SK-N-SH (cell line): ENCODE measurements around the gene TMEM248. TPM values are rescaled to one million over a fixed set of nuclear protein-coding genes. Genes with fewer than 3 reads are reported as not detected.
"Not testable (repeated sequence)": the region's sequence is repeated elsewhere in the genome, so short reads cannot be mapped to it uniquely, and the experiment has no call there.

ENCODE experiments used
- CTCF ChIA-PET: fragments of 300-600, 350-600 bp; formaldehyde crosslinking; extraction: SDS; loops from one replicate; lab custom pipeline; 2021; lab: Yijun Ruan, JAX
- POLR2A ChIA-PET: fragments of 350-600 bp; sonication (Branson Sonifier 250); formaldehyde crosslinking; extraction: SDS; loops from one replicate; lab custom pipeline; 2020; ENCODE audit warnings: antibody characterized with exemption, inconsistent platforms; lab: Yijun Ruan, JAX
- DNase-seq: peaks from one replicate; pipeline ENCODE4 v3.0.0; 2012
- H2AFZ ChIP-seq: fragments of 200-600 bp; sonication (generic); 2 replicates; pipeline ENCODE4 v1.8.1; 2016; ENCODE audit warnings: antibody characterized with exemption, mild to moderate bottlenecking, low read depth
- H3F3A ChIP-seq: fragments of 200-600 bp; sonication (generic); replicated peaks from 2 replicates; pipeline ENCODE3; 2016; ENCODE audit warnings: antibody characterized with exemption, mild to moderate bottlenecking; ENCODE audit not compliant: insufficient read depth
- H3K27ac ChIP-seq, 2 experiments: fragments of 200-500 bp in 1 of 2; fragments of 200-600 bp in 1 of 2; sonication (Bioruptor generic) in 1 of 2; sonication (generic), shearing (Covaris generic) in 1 of 2; 2 replicates each; pipeline versions ENCODE4 v1.5.1 to v1.6.1; 2014 to 2016; ENCODE audit warnings: low read depth in 2 of 2, inconsistent platforms in 1 of 2, low read length in 1 of 2, mild to moderate bottlenecking in 1 of 2, mixed read lengths in 1 of 2
- H3K27me3 ChIP-seq: fragments of 200-600 bp; sonication (generic), shearing (Covaris generic); 2 replicates; pipeline ENCODE4 v1.6.1; 2016; ENCODE audit warnings: mixed run types; ENCODE audit not compliant: insufficient read depth
- H3K36me3 ChIP-seq, 2 experiments: fragments of 200-500 bp in 1 of 2; fragments of 200-600 bp in 1 of 2; sonication (Bioruptor generic) in 1 of 2; sonication (generic) in 1 of 2; replicated peaks in 1 of 2; 2 replicates each; pipeline versions ENCODE3 to v1.5.1; 2014 to 2016; ENCODE audit warnings: low read length in 1 of 2, mild to moderate bottlenecking in 1 of 2; ENCODE audit not compliant: insufficient read depth in 2 of 2, control insufficient read depth in 1 of 2
- H3K4me1 ChIP-seq, 2 experiments: fragments of 200-500 bp in 1 of 2; fragments of 200-600 bp in 1 of 2; sonication (Bioruptor generic) in 1 of 2; sonication (generic), shearing (Covaris generic) in 1 of 2; 2 replicates each; pipeline versions ENCODE4 v1.5.1 to v1.6.1; 2014 to 2016; ENCODE audit warnings: low read depth in 1 of 2, low read length in 1 of 2, mixed run types in 1 of 2; ENCODE audit not compliant: insufficient read depth in 2 of 2, control insufficient read depth in 1 of 2
- H3K4me2 ChIP-seq: fragments of 200-600 bp; sonication (generic), shearing (Covaris generic); 2 replicates; pipeline ENCODE4 v1.6.1; 2017; ENCODE audit warnings: mixed run types
- H3K4me3 ChIP-seq, 2 experiments: fragments of 200-500 bp in 1 of 2; fragments of 200-600 bp in 1 of 2; sonication (Bioruptor generic) in 1 of 2; sonication (generic), shearing (Covaris generic) in 1 of 2; 2 replicates each; pipeline versions ENCODE4 v1.5.1 to v1.8.1; 2014 to 2016; ENCODE audit warnings: low read depth in 2 of 2, inconsistent platforms in 1 of 2, low read length in 1 of 2, mild to moderate bottlenecking in 1 of 2, mixed read lengths in 1 of 2, moderate library complexity in 1 of 2
- H3K79me2 ChIP-seq: fragments of 200-600 bp; sonication (generic); 2 replicates; pipeline ENCODE4 v1.8.1; 2017; ENCODE audit warnings: mild to moderate bottlenecking; ENCODE audit not compliant: insufficient read depth
- H3K9ac ChIP-seq: fragments of 200-600 bp; sonication (generic); 2 replicates; pipeline ENCODE4 v1.6.1; 2017; ENCODE audit warnings: mixed run types
- H3K9me2 ChIP-seq: fragments of 200-600 bp; sonication (generic); 2 replicates; pipeline ENCODE4 v1.6.1; 2017; ENCODE audit warnings: mixed run types
- H3K9me3 ChIP-seq: fragments of 200-600 bp; sonication (generic); 2 replicates; pipeline ENCODE4 v1.6.1; 2017; ENCODE audit warnings: mixed run types, mild to moderate bottlenecking, moderate library complexity
- H4K20me1 ChIP-seq: fragments of 200-600 bp; sonication (generic); 2 replicates; pipeline ENCODE4 v1.6.1; 2017; ENCODE audit warnings: mild to moderate bottlenecking, mixed run types; ENCODE audit not compliant: insufficient read depth
- EP300 ChIP-seq, 2 experiments: IDR thresholded peaks; 2 replicates each; pipeline versions ENCODE4 v1.4.0 to v1.6.1; 2012; ENCODE audit warnings: borderline replicate concordance in 1 of 2, low read depth in 1 of 2, low read length in 1 of 2
- FOSL2 ChIP-seq: IDR thresholded peaks from 2 replicates; pipeline ENCODE4 v1.4.0; 2012; ENCODE audit warnings: low read depth, mild to moderate bottlenecking, moderate library complexity, borderline replicate concordance
- FOXJ3 ChIP-seq: sonication (generic); formaldehyde crosslinking; IDR thresholded peaks from 2 replicates; pipeline ENCODE4 v1.5.1; 2020; ENCODE audit warnings: mild to moderate bottlenecking, missing genetic modification reagents
- MXI1 ChIP-seq: IDR thresholded peaks from 2 replicates; pipeline ENCODE4 v1.6.1; 2012; ENCODE audit warnings: mild to moderate bottlenecking, low read depth, low read length, improper control_type of control experiment
- NFIC ChIP-seq: IDR thresholded peaks from 2 replicates; pipeline ENCODE4 v1.4.0; 2012; ENCODE audit warnings: borderline replicate concordance
- RAD21 ChIP-seq: IDR thresholded peaks from 2 replicates; pipeline ENCODE4 v1.6.1; 2012; ENCODE audit warnings: mild to moderate bottlenecking, low read length
- RCOR1 ChIP-seq: fragments of 150-350 bp; IDR thresholded peaks from 2 replicates; pipeline ENCODE4 v1.6.1; 2017; ENCODE audit warnings: antibody characterized with exemption, low read length
- SMC3 ChIP-seq: IDR thresholded peaks from 2 replicates; pipeline ENCODE4 v1.6.1; 2012; ENCODE audit warnings: low read depth, low read length, improper control_type of control experiment
- TAF1 ChIP-seq: IDR thresholded peaks from 2 replicates; pipeline ENCODE4 v1.6.1; 2012; ENCODE audit warnings: low read depth, mild to moderate bottlenecking, low read length, moderate library complexity, borderline replicate concordance
- YY1 ChIP-seq: IDR thresholded peaks from 2 replicates; pipeline ENCODE4 v1.4.0; 2012; ENCODE audit warnings: low read depth, mild to moderate bottlenecking
- WGBS: methylation state at CpG from one replicate; pipeline ENCODE4 v1.1.6; 2017; ENCODE audit warnings: low lambda C conversion rate; 5-methylcytosine and 5-hydroxymethylcytosine counted together
- polyA plus RNA-seq, 3 experiments: library from polyadenylated mRNA; depleted of rRNA; stranded (reverse); fragments of >200 nt; gene quantifications; 2 replicates each; pipeline ENCODE4 v1.2.3, GENCODE V29; 2012
- TF ChIP-seq, protein P1 (sequence below): fragments of 150-350 bp; IDR thresholded peaks from 2 replicates; pipeline ENCODE4 v1.6.1; 2017; ENCODE audit warnings: antibody characterized with exemption, low read length, low read depth, borderline replicate concordance
- TF ChIP-seq, protein P2 (sequence below): IDR thresholded peaks from 2 replicates; pipeline ENCODE4 v1.6.1; 2012; ENCODE audit warnings: mild to moderate bottlenecking, low read depth, low read length, moderate library complexity
- TF ChIP-seq, protein P3 (sequence below): IDR thresholded peaks from 2 replicates; pipeline ENCODE4 v1.4.0; 2012; ENCODE audit warnings: low read depth, borderline replicate concordance

The TMEM248 gene
- polyA plus RNA-seq, 1 of the 3 experiments (the other 2 are of a cell fraction) = 185 TPM

DNA sequence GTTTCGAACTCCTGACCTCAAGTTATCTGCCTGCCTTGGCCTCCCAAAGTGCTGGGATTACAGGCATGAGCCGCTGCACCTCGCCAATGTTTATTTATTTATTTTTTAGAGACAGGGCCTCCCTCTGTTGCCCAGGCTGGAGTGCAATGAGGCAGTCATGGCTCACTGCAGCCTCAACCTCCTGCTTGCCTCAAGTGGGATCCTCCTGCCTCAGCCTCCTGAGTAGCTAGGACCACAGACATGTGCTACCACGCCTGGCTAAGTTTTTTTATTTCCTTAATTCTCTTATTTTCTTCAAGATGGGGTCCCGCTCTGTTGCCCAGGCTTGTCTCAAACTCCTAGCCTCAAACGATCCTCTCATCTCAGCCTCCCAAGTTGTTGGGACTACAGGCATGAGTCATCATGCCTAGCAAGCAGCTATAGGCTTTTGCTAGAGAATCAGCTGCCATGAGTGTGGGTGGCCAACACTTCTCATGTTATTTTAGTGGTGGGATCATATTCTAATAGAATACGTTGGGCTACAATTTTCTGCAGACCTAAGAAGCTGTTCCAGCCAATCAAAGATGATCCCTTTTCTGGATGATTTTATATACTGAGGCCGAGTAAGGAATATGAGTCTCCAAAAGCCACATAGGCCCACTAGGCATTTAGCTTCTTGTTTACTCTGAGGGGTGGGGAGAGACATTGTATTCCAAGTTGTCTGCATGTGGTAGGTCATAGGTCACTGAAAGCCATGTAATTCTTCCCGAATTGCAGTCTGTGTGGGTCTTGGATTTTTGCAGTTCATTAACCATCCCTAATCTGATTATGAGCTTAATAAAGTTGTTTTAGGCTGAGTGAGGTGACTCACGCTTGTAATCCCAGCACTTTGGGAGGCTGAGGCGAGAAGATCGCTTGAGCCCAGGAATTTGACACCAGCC is 7.6 kb upstream of the TMEM248 start:
- no peaks in the 10 kb centered on the region for H3K4me1 ChIP-seq
- no peak overlapping the region for H2AFZ ChIP-seq
- ChIA-PET CTCF (interaction anchor here (0.6 to 1.4 kb wide), 2 partner anchors 9 to 54 kb away, joined by 3 to 7 read pairs; no protein-coding TSS in a partner anchor), POLR2A (no interaction called here)
- 89% methylated on average over 12 of the region's 12 CpGs for WGBS
- no peak for TF ChIP-seq RCOR1
- TF ChIP-seq FOSL2 = no peak; the same call in 1 of the 2 replicates
- TF ChIP-seq YY1 = no peak
- TF ChIP-seq, protein P1, sequence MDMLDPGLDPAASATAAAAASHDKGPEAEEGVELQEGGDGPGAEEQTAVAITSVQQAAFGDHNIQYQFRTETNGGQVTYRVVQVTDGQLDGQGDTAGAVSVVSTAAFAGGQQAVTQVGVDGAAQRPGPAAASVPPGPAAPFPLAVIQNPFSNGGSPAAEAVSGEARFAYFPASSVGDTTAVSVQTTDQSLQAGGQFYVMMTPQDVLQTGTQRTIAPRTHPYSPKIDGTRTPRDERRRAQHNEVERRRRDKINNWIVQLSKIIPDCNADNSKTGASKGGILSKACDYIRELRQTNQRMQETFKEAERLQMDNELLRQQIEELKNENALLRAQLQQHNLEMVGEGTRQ = no peak
- no peak for TF ChIP-seq SMC3
- H3K9me2 ChIP-seq = no peaks in the 10 kb centered on the region
- no peaks in the 10 kb centered on the region for H3K9me3 ChIP-seq
- peaks cover 3% of the 10 kb centered on the region for H3F3A ChIP-seq
- H3K36me3 ChIP-seq = no peaks in the 10 kb centered on the region
- no peaks in the 10 kb centered on the region for H3K27me3 ChIP-seq
- H3K79me2 ChIP-seq = no peaks in the 10 kb centered on the region
- H3K9ac ChIP-seq = no peak overlapping the region
- H3K4me3 ChIP-seq = no peak overlapping the region
- no peak for DNase-seq
- no peak overlapping the region for H3K4me2 ChIP-seq
- H3K27ac ChIP-seq = no peak overlapping the region
- H4K20me1 ChIP-seq = no peaks in the 10 kb centered on the region

DNA sequence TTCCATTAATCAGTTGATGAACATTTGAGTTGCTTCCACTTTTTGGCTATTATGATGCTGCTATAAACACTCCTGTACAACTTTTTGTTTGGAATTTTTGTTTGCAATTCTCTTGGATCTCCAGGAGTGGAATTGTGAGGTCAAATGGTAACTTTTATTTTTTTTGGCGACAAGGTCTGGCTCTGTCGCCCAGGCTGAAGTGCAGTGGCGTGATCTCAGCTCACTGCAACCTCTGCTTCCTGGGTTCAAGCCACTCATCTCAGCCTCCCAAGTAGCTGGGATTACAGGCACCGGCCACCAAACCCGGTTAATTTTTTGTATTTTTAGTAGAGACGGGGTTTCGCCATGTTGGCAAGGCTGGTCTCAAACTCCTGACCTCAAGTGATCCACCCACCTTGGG is 3.1 kb upstream of the TMEM248 start:
- Histone ChIP-seq H4K20me1 (peaks cover 12% of the 10 kb centered on the region), H3K79me2 (peaks cover 23% of the 10 kb centered on the region), H3K4me1 (peaks cover 8 to 10% of the 10 kb centered on the region in 2 experiments; a peak in 2 of 4 replicates)
- H3K36me3 ChIP-seq, CTCF ChIA-PET, H2AFZ ChIP-seq, H3K27me3 ChIP-seq, H3F3A ChIP-seq, POLR2A ChIA-PET, H3K4me3 ChIP-seq, H3K27ac ChIP-seq, H3K9ac ChIP-seq, H3K4me2 ChIP-seq, DNase-seq, H3K9me2 ChIP-seq, H3K9me3 ChIP-seq: not testable (repeated sequence)
- WGBS = 94% methylated on average over 7 of the region's 7 CpGs

DNA sequence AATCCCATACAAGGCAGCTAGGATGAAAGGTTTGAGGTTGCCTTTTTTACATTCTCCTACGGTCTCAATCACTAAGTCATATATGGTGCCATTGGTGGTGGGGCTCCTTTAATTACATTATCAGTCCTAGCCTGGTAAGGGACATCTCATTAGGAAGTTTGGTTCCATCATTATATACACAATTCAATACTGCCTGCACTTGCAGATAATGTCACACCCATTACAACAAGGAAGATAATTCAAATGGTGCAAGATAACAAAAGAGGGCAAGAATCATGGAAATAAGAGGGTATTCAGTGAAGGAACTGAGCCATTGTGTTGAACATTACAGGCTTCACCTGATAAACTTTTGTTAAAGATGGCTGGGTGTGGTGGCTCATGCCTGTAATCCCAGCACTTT is 1.7 kb upstream of the TMEM248 start:
- Histone ChIP-seq H3K36me3 (no peaks in the 10 kb centered on the region), H2AFZ (no peak overlapping the region), H3K27ac (no peak overlapping the region), H4K20me1 (peaks cover 24% of the 10 kb centered on the region), H3K9me3 (no peaks in the 10 kb centered on the region), H3K4me2 (no peak overlapping the region), H3K9ac (no peak overlapping the region), H3K4me1 (peaks cover 12 to 13% of the 10 kb centered on the region in 2 experiments; a peak in 2 of 4 replicates), H3F3A (peaks cover 3% of the 10 kb centered on the region), H3K4me3 (no peak overlapping the region), H3K9me2 (no peaks in the 10 kb centered on the region), H3K79me2 (peaks cover 37% of the 10 kb centered on the region), H3K27me3 (no peaks in the 10 kb centered on the region)
- CTCF ChIA-PET = interaction anchor here (0.6 kb wide), 2 partner anchors 289 to 711 kb away, joined by 3 read pairs; no protein-coding TSS in a partner anchor
- POLR2A ChIA-PET = no interaction called here
- 96% methylated on average over 1 of the region's 1 CpG for WGBS
- DNase-seq = no peak
- TF ChIP-seq YY1 (no peak), FOXJ3 (CRISPR knock-in tag) (no peak), MXI1 (no peak), EP300 (IDR thresholded peaks at IDR 0.05; ENCODE audit: borderline replicate concordance in 1 of 2, low read depth in 1 of 2, low read length in 1 of 2) (no peak), RAD21 (no peak), NFIC (no peak), SMC3 (no peak), FOSL2 (no peak), TAF1 (no peak)
- TF ChIP-seq, protein P2, sequence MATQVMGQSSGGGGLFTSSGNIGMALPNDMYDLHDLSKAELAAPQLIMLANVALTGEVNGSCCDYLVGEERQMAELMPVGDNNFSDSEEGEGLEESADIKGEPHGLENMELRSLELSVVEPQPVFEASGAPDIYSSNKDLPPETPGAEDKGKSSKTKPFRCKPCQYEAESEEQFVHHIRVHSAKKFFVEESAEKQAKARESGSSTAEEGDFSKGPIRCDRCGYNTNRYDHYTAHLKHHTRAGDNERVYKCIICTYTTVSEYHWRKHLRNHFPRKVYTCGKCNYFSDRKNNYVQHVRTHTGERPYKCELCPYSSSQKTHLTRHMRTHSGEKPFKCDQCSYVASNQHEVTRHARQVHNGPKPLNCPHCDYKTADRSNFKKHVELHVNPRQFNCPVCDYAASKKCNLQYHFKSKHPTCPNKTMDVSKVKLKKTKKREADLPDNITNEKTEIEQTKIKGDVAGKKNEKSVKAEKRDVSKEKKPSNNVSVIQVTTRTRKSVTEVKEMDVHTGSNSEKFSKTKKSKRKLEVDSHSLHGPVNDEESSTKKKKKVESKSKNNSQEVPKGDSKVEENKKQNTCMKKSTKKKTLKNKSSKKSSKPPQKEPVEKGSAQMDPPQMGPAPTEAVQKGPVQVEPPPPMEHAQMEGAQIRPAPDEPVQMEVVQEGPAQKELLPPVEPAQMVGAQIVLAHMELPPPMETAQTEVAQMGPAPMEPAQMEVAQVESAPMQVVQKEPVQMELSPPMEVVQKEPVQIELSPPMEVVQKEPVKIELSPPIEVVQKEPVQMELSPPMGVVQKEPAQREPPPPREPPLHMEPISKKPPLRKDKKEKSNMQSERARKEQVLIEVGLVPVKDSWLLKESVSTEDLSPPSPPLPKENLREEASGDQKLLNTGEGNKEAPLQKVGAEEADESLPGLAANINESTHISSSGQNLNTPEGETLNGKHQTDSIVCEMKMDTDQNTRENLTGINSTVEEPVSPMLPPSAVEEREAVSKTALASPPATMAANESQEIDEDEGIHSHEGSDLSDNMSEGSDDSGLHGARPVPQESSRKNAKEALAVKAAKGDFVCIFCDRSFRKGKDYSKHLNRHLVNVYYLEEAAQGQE = no peak
- TF ChIP-seq, protein P3, sequence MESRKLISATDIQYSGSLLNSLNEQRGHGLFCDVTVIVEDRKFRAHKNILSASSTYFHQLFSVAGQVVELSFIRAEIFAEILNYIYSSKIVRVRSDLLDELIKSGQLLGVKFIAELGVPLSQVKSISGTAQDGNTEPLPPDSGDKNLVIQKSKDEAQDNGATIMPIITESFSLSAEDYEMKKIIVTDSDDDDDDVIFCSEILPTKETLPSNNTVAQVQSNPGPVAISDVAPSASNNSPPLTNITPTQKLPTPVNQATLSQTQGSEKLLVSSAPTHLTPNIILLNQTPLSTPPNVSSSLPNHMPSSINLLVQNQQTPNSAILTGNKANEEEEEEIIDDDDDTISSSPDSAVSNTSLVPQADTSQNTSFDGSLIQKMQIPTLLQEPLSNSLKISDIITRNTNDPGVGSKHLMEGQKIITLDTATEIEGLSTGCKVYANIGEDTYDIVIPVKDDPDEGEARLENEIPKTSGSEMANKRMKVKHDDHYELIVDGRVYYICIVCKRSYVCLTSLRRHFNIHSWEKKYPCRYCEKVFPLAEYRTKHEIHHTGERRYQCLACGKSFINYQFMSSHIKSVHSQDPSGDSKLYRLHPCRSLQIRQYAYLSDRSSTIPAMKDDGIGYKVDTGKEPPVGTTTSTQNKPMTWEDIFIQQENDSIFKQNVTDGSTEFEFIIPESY = no peak
